ENCODE data around the gene RRAD. TPM values are rescaled to one million over a fixed set of nuclear protein-coding genes. Genes with fewer than 3 reads are reported as not detected.

RRAD gene
- polyA plus RNA-seq, 1 donor from 2014 or later, result not detected

GRCh38 chr16:66931665-66932064 is 6.3 kb upstream of the RRAD start:
- Mint-ChIP-seq H3K36me3 (peaks cover 8% of the 10 kb centered on the region), H3K4me1 (peaks cover 25 to 30% (median 29%) of the 10 kb centered on the region in 3 donors), H3K9me3 (no peaks in the 10 kb centered on the region), H3K27ac (peak overlapping the region in 1 of 3 donors; percentile 92), H3K4me3 (peak overlapping the region in 2 of 4 donors; percentile 45 to 97), H3K27me3 (no peaks in the 10 kb centered on the region)

GRCh38 chr16:66930189-66930588 is 4.9 kb upstream of the RRAD start:
- Mint-ChIP-seq H3K9me3 (no peaks in the 10 kb centered on the region), H3K27ac (no peak overlapping the region), H3K36me3 (peaks cover 8% of the 10 kb centered on the region), H3K4me3 (peak overlapping the region in 1 of 4 donors; percentile 97), H3K4me1 (peaks cover 19 to 25% (median 21%) of the 10 kb centered on the region in 3 donors), H3K27me3 (peaks cover 8% of the 10 kb centered on the region)

GRCh38 chr16:66928702-66929388 is 3.5 kb upstream of the RRAD start:
- Mint-ChIP-seq H3K36me3 (peaks cover 5% of the 10 kb centered on the region), H3K4me1 (peaks cover 13 to 20% (median 16%) of the 10 kb centered on the region in 3 donors), H3K27me3 (peaks cover 15% of the 10 kb centered on the region), H3K4me3 (peak overlapping the region in 2 of 4 donors; percentile 17 to 97), H3K9me3 (no peaks in the 10 kb centered on the region), H3K27ac (no peak overlapping the region)

- Mint-ChIP-seq H3K9me3 (no peaks in the 10 kb centered on the region), H3K27me3 (peaks cover 22% of the 10 kb centered on the region), H3K4me3 (peak overlapping the region in 2 of 4 donors; percentile 9 to 53), H3K4me1 (peaks cover 5 to 12% (median 8%) of the 10 kb centered on the region in 3 donors), H3K36me3 (peaks cover 6% of the 10 kb centered on the region), H3K27ac (peak overlapping the region in 2 of 3 donors; percentile 10 to 63)
Observed at GRCh38 chr16:66927918-66928649, 2.7 kb upstream of the RRAD start.

GRCh38 chr16:66926961-66927436 is 1.7 kb upstream of the RRAD start:
- no peak overlapping the region for H3K27ac Mint-ChIP-seq
- peaks cover 0 to 3% (median 1%) of the 10 kb centered on the region in 3 donors for H3K4me1 Mint-ChIP-seq
- H3K4me3 Mint-ChIP-seq, result peak overlapping the region in 1 of 4 donors; percentile 13
- no peaks in the 10 kb centered on the region for H3K9me3 Mint-ChIP-seq
- H3K27me3 Mint-ChIP-seq, result peaks cover 26% of the 10 kb centered on the region
- peaks cover 1% of the 10 kb centered on the region for H3K36me3 Mint-ChIP-seq

- Mint-ChIP-seq H3K27ac (no peak overlapping the region), H3K4me3 (peak overlapping the region in 3 of 4 donors; percentile 13 to 45 (median 41)), H3K9me3 (no peaks in the 10 kb centered on the region), H3K4me1 (peaks cover 0 to 3% (median 0%) of the 10 kb centered on the region in 3 donors), H3K36me3 (peaks cover 1% of the 10 kb centered on the region), H3K27me3 (peaks cover 29% of the 10 kb centered on the region)
Observed at GRCh38 chr16:66926171-66926947, 1.0 kb upstream of the RRAD start.

- H3K36me3 Mint-ChIP-seq, result peaks cover 1% of the 10 kb centered on the region
- peaks cover 31% of the 10 kb centered on the region for H3K27me3 Mint-ChIP-seq
- H3K27ac Mint-ChIP-seq, result no peak overlapping the region
- no peaks in the 10 kb centered on the region for H3K9me3 Mint-ChIP-seq
- peak overlapping the region in 3 of 4 donors; percentile 73 to 86 (median 83) for H3K4me3 Mint-ChIP-seq
- H3K4me1 Mint-ChIP-seq, result peaks cover 0 to 3% (median 0%) of the 10 kb centered on the region in 3 donors
Observed at GRCh38 chr16:66924527-66925321, 611 bp downstream of the RRAD start.

GRCh38 chr16:66923866-66924265 is 1.5 kb downstream of the RRAD start:
- Mint-ChIP-seq H3K27me3 (peaks cover 31% of the 10 kb centered on the region), H3K27ac (no peak overlapping the region)

GRCh38 chr16:66923247-66923731 is 2.0 kb downstream of the RRAD start:
- Mint-ChIP-seq H3K9me3 (no peaks in the 10 kb centered on the region), H3K4me3 (no peak overlapping the region), H3K4me1 (peaks cover 0 to 3% (median 0%) of the 10 kb centered on the region in 3 donors), H3K36me3 (peaks cover 1% of the 10 kb centered on the region), H3K27ac (no peak overlapping the region), H3K27me3 (peaks cover 31% of the 10 kb centered on the region)

More at GRCh38 chr16:66923866-66924265, 1.5 kb downstream of the RRAD start:
- H3K36me3 Mint-ChIP-seq, result peaks cover 1% of the 10 kb centered on the region
- no peaks in the 10 kb centered on the region for H3K9me3 Mint-ChIP-seq
- H3K4me1 Mint-ChIP-seq, result peaks cover 0 to 3% (median 0%) of the 10 kb centered on the region in 3 donors
- H3K4me3 Mint-ChIP-seq, result peak overlapping the region in 2 of 4 donors; percentile 1 to 23

- Mint-ChIP-seq H3K27ac (no peak overlapping the region), H3K36me3 (peaks cover 1% of the 10 kb centered on the region), H3K4me1 (peaks cover 0 to 3% (median 0%) of the 10 kb centered on the region in 3 donors), H3K27me3 (peaks cover 31% of the 10 kb centered on the region), H3K9me3 (no peaks in the 10 kb centered on the region), H3K4me3 (peak overlapping the region in 1 of 4 donors; percentile 45)
Observed at GRCh38 chr16:66921729-66922450, 3.4 kb downstream of the RRAD start.

- H3K36me3 Mint-ChIP-seq, result peaks cover 1% of the 10 kb centered on the region
- H3K27ac Mint-ChIP-seq, result no peak overlapping the region
- H3K4me3 Mint-ChIP-seq, result no peak overlapping the region
- H3K4me1 Mint-ChIP-seq, result peaks cover 0 to 3% (median 0%) of the 10 kb centered on the region in 3 donors
- no peaks in the 10 kb centered on the region for H3K9me3 Mint-ChIP-seq
- peaks cover 29% of the 10 kb centered on the region for H3K27me3 Mint-ChIP-seq
Observed at GRCh38 chr16:66920924-66921680, 4.2 kb downstream of the RRAD start.

- no peak overlapping the region for H3K4me3 Mint-ChIP-seq
- peaks cover 0 to under 1% (median 0%) of the 10 kb centered on the region in 3 donors for H3K4me1 Mint-ChIP-seq
- H3K27ac Mint-ChIP-seq, result no peak overlapping the region
- no peaks in the 10 kb centered on the region for H3K9me3 Mint-ChIP-seq
- H3K27me3 Mint-ChIP-seq, result peaks cover 24% of the 10 kb centered on the region
- peaks cover 1% of the 10 kb centered on the region for H3K36me3 Mint-ChIP-seq
Observed at GRCh38 chr16:66920299-66920590, 5.1 kb downstream of the RRAD start.
